ENCODE measurements around the gene ZNF184.
"Not testable (repeated sequence)": the region's sequence is repeated elsewhere in the genome, so short reads cannot be mapped to it uniquely, and the experiment has no call there.

ZNF184 gene

DNA sequence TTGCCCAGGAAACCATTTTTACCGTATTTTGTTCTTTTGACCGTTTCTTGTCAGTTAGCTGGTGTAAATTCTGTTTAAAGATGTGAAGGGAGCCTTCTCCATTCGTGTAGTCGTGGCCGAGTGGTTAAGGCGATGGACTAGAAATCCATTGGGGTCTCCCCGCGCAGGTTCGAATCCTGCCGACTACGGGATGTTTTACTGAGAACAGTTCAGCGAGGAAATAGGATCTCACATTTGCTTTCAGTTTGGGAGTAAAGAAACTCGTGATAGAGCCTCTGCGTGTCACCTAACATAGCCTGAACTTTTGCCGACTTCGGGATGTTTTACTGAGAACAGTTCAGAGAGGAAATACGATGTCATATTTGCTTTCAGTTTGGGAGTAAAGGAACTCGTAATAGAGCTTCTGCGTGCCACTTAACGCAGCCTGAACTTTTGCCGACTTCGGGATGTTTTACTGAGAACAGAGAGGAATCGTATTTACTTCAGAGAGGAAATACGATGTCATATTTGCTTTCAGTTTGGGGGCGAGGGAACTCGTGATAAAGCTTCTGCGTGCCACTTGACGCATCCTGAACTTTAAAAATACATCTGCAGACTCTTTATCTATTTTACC lies 5.9 kb upstream of the ZNF184 start:
- peak; percentile 93 for DNase-seq

DNA sequence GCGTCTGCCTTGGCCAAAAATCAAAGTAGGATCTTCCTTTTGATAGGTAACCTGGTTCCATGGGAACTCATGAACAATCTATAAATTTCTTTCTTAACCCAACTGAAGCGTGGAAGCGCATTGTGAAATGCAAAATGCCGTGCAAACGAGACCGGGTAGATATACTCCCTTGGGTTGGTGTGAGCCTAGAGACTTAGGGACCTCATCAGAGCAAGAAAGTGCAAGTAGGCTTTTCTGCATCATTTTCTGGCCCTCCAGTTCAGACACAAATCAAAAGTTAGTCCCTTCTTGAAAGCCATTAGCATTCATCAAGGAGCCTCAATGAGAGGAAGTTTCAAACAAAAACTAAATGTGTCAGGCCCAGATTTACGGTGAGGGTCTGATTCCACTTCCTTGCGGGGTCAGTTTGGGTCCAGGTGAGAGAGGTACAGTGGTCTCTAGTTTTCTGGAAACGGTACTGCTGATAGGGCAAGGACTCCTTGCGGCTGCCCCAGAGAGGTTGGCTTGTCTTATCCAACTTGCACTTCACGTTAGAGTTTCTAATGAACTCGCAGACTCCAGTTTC lies 5.3 kb upstream of the ZNF184 start:
- no peak for DNase-seq

DNA sequence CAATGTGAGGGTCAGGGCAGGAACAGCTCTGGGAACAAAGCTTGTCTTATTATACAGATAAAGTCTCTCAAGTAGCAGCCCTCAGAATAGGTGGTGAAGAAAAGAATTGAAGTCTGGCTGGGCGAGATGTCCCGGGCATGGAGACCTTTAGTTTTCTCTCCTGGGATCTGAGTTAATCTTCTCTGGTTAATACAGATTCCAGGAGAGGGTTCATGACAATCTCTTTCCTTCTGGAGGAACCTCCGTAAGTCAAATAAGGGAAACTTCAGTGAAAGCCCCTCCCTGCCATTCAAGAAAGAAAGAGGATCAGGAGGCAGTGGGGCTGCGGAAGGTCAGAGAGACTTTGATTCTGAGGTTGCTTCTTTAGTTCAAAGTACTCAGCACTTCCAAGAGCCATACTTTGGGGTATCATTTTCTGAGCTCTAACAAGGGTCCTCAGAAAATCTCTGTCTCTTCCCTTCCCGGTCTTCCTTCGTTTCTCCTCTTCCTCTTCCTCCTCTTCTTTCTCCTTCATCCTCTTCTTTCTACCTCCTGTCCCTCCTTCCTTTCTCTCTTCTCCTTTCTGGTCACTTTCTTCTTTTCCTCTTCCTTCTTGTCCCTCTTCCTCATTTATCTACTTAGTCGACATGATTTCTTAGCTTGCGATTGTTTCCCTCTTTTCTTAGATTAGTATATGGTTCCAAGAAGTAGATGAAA lies 4.6 kb upstream of the ZNF184 start:
- no peak for DNase-seq

DNA sequence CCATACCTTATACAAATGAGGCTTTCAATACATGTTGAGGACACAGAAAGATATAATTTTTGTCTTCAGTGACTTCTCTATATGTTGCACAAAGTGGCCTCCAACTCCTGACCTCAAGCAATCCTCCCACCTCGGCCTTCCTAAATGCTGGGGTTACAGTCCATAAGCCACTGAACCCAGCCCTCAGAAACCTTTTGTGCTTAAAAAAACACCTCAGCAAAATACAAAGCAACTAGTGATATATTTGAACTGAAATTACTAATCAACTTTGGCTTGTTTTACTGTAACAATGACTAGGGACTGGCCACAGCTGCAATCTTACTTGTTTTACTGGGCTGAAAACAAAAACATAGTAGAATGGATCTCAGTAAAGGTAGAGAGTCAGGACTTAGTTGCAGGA lies 3.2 kb upstream of the ZNF184 start:
- no peak for DNase-seq

DNA sequence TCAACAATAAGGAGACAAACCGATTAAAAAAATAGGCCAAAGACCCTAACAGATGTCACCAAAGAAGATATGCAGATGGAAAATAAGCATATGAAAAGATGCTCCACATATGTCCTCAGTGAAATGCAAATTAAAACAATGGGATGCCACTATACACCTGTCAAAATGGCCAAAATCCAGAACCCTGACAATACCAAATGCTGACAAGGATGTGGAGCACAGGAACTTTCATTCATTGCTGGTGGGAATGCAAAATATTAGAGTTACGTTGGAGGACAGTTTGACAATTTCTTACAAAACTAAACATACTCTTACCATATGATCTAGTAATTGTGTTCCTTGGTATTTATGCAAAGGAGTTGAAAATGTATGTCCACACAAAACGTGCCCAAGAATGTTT lies 1.8 kb upstream of the ZNF184 start:
- DNase-seq, result no peak

DNA sequence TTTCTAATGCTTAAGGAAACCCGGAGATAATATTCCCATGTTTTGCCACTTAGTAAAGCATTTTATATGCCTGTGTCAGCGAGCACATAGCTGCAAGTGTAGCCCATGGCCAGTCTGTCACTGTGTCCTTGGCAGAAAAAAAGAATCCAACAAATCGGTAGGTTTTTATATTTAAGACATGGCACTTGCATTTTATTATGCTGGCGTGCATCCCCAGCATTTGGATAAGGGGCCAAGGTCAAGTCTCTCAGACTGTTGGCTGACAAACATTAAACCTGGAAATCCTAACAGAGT lies 1.2 kb upstream of the ZNF184 start:
- DNase-seq, result no peak

DNA sequence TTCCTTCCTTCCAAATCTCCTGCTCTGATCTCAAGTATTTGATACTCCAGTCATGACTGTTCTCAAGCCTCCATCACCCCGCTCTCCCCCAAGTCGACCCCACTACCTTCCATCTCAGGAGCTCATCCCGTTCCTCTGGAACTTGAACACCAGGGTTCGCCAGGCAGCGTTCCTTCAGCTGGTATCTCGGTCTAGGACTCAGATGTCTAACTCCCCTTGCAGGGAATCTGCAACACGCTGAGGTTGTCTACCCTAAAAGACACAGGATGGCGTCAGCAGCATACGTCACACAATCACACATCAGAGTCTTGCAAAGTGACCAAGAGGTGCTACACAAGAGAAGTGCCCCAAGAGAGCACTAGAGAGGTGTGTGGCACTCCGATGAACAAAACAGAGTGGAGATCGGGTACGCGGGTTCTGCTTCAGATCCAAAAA lies 706 bp downstream of the ZNF184 start:
- peak; percentile 51 for DNase-seq

DNA sequence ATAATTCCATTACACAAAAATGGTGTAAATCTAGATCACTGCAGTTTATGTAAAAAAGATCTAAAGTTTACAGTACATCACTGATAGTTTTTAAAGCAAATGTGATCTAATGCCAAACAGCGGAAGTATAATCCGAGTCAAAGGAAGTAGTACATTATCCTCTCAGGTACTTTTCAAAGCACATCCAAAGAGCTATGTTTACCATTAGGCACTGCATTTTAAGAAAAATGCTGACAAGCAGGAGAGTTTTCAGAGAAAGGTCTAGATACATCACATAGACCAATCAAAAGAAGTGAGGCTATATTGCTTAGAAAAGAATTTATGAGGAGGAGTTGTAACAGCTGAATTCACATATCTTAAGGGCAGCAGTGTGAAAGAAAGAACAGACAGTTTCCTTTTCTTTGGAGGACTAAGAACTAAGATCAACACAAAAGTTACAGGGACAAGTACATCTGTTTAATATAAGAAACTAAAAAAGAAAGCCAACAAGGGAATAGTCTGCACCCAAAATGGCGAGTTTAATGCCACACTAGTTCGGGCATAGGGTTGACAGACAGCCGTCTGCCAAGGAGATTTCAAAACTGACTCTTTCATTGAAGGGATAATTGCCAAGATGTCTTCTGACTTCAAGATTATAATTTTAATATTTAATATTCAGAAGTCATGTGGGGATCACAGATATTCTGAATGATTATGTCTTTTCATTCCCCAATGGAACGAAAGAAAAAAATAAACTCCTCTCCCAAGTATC lies 1.4 kb downstream of the ZNF184 start:
- no peak for DNase-seq

DNA sequence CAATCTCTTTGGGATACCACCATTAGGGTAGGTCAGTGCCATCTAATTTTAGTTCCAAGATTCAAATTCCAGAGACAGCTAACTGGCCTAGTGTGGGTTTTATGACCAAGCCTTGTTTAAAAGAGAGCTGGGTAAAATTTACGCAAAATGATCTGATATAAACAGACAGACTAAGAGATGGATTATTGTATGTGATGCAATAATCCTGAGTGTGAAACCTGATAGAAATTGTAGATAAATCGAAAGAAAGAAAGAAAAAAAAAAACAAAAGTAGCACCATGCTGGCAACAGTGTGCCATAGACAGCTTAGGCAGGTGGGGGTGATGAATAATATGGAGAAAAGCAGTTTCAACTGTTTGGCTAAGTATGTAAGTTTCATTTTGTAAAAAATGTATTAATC lies 2.9 kb downstream of the ZNF184 start:
- no peak for DNase-seq

DNA sequence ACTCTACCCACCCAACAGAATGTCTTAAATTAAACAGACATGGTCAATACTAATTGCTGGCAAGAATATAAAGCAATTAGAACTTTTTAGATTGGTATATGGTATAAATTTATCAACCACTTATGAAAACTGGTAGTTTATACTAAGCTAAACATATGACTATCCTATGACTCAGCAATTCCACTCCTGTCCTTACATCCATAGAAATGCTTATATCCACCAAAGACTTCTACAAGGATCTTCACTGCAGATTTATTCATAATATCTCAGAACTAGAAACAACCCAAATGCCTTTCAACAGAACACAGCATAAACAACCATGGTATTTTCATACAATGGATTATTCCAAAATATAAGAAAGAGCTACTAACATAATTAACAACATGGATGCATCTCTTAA lies 4.6 kb downstream of the ZNF184 start:
- no peak for DNase-seq

DNA sequence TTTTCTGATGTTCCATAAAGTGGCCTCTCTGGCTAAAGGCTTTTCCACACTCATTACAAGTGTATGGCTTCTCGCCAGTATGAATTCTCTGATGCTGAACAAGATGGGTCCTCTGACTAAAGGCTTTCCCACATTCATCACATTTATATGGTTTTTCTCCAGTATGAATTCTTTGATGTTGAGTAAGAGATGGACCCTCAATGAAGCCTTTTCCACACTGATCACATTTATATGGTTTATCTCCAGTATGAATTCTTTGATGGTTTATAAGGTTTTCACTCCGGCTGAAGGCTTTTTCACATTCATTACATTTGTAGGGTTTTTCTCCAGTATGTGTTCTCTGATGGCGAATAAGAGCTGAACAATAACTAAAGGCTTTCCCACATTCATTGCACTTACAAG lies 20.4 kb downstream of the ZNF184 start:
- DNase-seq, result no peak

DNA sequence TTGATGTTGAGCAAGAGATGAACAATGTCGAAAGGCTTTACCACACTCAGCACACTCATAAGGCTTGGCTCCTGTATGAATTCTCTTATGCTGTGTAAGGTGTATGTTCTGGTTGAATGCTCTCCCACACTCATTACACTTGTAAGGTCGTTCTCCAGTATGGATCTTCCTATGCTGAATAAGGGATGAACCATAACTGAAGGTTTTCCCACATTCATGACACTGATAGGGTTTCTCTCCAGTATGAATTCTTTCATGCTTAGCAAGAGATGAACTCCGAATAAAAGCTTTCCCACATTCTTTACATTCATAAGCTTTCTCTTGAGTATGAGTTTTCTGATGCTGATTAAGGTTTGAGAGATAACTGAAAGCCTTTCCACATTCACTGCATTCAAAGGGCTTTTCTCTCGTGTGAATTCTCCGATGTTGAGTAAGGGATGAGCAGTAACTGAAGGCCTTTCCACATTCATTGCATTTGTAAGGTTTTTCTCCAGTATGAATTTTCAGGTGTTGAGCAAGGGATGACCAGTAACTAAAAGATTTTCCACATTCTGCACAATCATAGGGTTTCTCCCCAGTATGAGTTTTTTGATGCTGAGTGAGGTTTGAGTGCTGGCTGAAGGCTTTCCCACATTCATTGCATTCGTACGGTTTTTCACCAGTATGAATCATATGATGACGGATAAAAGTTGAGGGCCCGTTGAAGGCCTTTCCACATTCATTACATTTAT lies 21.1 kb downstream of the ZNF184 start:
- no peak for DNase-seq

DNA sequence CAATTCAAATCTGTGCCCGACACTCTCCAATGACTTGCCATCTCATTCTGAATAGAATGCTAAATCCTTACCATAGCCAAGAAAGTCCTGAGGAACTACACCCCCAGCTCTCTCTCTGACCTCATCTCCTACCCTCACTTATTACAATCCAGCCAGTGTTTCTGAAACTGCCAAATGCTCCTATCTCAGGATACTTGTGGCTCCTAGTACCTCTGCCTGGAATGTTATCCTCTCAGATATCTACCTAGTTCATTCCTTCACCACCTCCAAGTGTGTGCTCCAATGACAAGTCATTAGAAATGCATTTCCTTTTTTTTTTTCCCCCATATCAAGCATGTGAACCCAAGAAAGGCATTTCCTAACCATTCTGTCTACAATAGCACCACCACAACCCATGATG lies 24.4 kb downstream of the ZNF184 start:
- DNase-seq, result no peak

DNA sequence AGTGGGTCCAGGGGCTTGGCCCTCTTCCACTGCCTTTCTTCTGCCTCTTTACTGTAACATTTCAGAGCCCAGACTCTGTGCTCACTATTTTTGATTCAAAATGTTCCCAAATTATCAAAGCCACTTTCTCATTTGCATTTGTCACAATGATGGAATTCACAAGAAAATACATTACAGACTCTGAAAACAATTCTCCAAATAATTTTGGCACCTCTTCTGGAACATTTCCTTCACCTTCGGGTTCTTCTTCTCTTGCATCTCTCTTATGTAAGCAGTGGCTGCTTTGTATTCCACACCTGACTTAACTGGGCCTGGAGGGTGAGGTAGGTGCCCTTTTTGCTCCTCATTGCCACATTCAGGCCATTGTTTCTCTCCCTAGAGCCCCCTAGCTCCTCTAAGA lies 30.0 kb downstream of the ZNF184 start:
- DNase-seq, result no peak

DNA sequence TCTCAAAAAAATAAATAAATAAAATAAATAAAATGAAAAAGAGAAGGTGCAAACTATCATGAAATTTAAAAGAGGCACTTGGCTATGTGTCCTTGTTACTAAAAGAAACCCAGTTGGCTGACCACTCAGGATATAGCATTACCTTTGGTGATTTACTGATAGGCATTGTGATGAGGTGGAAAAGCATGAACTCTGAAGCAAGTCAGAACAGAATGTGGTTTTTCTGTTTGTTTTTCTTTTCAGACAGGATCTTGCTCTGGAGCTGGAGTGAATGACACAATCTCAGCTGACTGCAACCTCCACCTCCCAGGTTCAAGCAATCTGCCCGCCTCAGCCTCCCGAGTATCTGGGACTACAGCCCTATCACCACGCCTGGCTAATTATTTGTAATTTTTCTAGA lies 31.9 kb downstream of the ZNF184 start:
- DNase-seq, result no peak

DNA sequence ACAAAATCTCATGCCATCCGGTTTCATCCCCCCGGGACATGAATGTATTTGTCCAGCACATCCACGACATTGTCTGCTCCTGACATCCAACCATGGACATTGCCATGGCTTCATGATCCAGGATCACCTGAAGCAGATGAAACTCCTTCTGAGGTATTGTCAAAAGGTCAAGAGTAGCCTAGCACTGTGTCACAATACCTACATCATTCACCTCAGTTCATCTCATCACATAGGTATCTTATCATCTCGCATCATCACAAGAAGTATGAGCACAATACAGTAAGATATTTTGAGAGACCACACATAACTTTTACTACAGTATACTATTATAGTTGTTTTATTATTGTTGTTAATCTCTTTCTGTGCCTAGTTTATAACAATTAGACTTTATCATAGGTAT lies 33.5 kb downstream of the ZNF184 start:
- no peak for DNase-seq

DNA sequence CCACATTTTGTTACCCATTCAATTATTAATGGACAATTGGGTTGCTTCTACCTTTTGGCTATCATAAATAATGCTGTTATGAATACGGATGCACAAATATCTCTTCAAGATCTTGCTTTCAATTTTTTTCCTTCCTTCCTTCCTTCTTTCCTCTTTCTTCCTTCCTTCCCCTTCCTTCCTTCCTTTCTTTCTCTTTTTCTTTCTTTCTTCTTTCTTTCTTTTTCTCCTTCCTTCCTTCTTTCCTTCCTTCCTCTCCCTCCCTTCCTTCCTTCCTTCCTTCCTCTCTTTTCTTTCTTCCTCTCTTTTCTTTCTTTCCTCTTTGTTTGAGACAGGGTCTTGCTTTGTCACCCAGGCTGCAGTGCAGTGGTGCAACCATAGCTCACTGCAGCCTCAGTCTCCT lies 39.2 kb downstream of the ZNF184 start:
- DNase-seq, result no peak

DNA sequence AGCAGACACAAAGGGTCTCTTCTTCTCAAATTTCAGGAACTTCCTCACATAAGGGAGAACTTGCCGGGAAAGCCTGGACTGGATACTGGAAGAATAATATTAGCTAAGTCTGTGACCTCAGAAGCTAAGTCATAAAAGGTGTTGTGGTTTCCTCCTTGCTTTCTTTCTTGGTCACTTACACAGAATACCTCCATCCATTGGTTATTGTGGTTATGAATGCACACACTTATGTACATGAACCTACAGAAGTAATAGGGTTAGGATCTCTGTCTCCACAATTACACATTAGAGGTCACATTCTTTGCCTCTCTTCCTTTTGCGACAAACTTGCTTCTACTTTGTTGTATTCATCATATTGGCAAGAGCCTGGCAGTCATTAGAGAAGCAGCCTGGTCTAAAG lies 43.9 kb downstream of the ZNF184 start:
- DNase-seq, result no peak

DNA sequence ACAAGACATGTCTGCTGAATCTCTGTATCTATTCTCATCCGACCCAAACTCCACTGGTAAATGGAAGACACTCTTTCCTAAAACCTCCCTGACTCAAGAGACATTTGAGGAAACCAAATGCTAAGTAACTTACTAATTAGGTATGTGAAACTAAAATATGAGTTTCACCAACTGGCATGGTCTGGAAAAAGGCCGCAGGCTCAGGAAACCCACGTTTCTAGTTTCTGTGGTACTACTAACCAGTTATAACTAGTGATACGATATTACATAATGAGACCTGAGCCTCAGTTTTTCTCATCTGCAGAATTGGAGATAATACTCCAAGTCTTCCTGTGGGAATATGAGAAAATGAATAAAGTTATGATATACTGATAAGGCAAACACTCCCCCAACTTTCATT lies 44.4 kb downstream of the ZNF184 start:
- DNase-seq, result no peak

DNA sequence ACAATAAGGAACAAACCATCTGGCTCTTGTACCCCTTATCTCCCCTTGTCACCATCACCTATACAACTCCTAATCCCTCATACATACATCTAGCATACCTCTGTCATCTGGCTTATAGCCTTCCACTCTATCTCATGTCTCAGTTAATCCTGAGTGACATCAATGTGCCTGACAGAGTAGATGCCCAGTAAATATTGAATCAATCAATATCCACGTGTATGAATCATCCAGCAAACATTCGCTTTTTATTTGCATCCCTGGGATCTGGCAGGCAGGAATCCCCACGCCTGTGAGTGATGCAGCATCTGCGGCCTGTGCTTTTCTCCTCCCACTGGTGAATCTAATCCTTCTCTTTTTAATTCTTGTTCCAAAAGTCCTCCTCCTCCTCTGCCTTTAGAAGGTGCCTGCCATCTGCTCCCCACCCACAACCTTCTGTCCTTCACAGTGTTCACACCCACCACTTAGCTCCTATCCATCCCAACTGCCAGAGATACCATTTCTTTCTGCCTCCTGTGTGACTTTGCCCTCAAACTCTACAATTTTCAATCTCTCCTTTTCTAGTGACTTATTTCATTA lies 46.8 kb downstream of the ZNF184 start:
- no peak for DNase-seq

DNA sequence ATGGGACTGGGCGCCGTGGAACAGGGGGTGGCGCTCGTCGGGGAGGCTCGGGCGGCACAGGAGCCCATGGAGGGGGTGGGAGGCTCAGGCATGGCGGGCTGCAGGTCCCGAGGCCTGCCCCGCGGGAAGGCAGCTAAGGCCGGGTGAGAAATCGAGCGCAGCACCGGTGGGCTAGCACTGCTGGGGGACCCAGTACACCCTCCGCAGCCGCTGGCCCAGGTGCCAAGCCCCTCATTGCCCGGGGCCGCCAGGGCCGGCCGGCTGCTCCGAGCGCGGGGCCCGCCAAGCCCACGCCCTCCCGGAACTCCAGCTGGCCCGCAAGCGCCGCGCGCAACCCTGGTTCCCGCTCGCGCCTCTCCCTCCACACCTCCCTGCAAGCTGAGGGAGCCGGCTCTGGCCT lies 48.1 kb downstream of the ZNF184 start:
- not testable (repeated sequence) for DNase-seq

DNA sequence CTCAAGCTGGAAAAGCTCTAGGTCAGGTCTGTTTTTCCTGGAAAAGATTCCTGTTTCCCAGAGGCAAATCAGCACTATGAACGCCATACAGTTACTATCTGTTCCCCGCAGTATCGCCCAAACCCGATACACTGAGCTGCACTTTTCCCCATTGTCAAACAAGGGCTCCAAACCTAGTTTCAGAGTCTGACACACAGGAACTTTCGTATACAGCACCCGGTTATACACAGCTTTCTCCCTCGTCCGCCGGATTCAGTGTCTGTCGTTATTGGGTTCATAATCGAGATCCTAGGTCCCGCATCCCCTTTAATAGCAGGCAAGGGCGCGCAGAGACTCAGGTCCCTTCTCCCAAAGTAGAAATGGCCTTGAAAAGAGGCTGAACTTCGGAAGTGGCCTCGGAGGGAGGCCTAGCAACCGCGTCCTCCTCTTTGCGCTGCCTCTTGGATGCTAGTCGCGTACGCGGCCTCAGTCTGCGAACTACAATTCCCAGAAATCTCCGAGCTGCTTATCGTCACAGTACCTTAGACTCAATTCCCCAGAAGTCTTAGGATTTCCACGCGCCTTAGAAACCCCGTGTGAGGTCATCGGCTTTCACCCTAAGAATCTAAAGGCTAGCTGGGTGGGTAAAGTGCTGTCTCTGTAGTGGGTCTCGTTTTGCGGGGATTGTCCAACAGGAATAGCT lies 50.1 kb downstream of the ZNF184 start:
- DNase-seq, result no peak

DNA sequence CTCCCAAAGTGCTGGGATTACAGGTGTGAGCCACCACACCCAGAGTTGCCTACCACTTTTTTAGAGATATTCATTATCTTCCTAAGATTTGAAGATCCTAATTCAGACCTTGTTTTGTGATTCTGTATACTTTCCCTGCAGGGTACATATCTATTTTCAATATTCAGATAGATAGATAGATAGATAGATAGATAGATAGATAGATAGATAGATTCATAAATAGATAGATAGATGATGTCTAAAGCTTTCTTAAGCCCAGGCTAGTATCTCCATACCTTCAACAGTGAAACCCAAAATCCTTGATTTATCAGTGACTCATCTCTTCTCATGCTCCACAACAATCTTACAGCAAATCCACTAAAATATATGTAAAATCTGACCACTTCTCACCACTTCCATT lies 53.5 kb downstream of the ZNF184 start:
- DNase-seq, result no peak
